NCI-H1436 (cell line): Measurements from ENCODE around the gene TJP3.

Experiments used
- DNase-seq: peaks from one replicate; lab custom pipeline; 2025; lab: John Stamatoyannopoulos, UW

Gene TJP3

DNA sequence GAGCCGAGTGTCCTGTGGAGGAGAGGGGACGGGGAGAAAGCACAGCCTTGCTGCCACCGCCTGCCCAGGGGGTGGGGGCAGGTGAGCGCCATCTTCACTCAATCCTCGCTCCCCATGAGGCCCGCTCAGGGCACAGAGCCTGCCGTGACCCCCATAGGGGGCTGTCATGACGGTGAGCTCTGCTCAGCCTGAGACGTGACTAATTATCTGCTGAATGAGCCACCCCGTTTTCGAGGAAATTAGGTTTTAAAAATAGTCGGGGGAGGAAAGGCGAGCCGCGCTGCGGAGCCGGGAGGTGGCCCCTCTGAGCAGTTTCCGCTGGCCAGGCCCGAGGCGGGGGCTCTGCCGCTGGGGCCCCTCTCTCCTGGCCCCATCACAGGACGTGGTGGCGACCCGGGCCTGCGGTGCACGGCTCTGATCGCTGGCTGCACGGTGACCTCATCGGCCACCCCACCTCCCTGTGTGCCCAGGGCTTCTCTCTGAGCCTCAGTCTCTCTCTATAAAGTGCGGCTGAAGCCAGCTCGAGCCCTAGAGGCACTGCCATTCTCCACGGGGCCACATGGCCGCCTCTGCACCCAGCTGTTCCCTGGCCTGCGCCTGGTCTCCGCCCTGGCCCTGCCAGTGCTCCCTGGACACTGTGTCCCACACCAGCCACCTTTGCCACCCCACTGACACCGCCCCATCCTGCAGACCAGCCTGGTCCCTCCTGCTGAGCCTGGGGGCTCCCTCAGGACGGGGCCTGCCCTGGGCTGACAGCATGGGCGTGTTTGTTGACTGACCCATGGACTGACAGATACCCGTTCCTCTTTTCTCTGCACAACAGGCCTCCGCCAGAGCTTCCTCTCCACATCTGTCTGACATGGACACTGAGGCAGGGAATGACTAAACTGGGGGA is 36.3 kb upstream of the TJP3 start:
- DNase-seq, result no peak

DNA sequence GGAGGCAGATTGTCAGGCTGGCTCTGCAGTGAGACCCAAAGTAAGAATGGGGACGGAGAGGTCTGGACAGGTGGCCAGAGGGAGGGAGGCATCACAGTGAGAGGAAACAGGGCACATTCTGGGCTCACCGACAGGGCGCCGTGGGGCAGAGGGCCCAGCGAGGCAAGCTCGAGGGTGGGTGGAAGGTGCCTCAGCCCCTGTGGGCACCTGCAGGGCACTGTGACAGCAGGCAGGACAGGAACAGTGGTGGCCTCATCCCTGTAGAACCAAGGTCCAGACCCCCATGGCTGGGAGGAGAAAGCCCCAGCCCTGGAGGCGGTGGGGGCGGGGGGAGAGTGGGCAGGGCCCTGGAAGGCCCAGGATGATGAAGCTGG is 35.6 kb upstream of the TJP3 start:
- DNase-seq, result no peak

GRCh38 chr19:3672993-3673392 is 35.2 kb upstream of the TJP3 start:
- no peak for DNase-seq

DNA sequence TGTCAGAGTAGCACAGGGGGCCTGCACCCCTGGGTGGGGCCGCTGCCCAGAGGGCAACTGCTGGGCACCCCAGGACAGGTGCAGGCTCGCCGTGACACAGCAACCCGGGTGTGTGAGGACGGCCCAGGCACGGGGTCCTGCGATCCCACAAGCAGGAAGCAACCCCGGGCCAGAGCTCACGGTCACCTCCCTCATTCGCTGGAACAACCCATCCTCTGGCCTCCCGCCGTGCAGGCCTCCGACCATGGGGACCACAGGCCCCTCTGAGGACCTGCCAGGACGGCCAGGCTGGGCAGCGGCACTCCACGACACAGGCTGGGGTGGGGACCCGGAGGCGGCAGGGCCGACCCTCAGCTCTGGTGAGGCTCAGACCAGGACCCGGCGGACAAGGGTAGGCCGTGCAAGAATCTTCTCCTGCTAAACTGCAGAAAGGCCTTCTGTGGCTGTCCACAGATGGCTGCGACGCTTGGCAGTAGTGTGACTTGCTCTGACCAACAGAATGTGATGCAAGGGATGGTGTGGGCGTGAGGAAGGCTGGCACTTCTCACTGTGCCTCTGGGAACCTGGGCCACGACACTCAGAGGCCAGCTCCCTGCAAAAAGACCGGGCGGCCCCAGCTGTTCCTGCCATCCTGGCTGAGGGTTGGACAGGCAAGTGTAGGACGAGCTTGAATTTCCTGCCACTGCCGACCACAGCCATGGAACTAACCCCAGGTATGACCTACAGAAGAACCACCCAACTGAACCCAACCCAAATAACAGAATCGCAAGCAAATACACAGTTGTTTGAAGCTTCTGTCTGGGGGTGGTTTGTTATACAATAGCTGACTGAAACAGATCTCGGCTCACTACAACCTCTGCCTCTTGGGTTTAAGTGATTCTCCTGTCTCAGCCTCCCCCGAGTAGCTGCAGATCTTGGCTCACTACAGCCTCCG is 34.4 kb upstream of the TJP3 start:
- no peak for DNase-seq

DNA sequence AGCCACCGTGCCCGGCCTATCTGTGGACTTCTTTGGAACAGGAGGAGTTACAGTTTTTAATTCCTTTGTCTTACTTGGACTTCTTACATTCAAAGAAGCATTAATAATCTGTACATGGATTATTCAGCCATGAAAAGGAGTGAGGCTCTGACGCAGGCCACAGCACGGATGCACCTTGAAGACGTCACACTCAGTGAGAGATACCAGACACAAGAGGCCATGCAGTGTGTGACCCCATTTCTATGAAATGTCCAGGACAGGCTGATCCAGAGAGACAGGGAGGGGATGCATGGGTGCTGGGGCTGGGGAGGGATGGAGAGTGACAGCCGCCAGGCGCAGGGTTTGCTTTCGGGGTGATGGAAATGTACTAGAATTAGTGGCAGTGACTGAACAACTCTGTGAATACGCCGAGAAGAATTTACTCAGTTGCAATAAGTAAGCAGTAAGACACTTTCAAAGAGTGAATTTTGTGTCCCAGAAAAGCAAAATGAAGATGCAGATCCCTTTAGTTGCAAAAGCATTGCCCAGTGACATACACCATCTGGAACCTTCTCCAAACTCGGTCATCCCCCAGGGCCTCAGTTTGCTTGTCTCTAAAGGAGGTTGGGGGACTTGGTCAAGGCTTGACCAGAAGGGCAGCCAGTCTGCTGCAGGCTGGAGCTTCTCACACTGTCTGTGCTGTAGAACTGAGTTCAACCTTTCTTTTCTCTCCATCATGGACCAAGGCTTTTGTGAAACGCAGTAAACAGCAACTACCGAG is 33.2 kb upstream of the TJP3 start:
- no peak for DNase-seq

GRCh38 chr19:3678188-3678587 is 30.0 kb upstream of the TJP3 start:
- no peak for DNase-seq

DNA sequence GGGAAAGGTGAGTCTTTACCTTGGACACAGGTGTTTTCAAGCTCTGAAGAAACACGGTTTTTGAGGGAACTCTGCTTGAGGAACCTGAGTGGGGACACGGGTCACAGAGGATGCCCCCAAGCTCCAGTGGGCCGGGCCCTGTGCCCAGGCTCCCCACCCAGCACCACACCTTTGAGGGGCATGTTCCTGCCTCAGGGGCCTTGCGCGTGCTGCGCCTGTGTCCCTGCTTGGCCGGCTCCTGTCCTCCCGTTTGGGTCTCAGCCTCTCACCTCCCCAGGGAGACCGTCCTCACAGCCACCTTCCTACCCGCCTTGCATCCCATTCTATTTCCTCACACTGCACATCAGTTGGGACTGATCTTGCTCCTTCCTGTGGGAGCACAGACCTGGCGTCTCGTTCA is 29.0 kb upstream of the TJP3 start:
- DNase-seq, result no peak

- no peak for DNase-seq
Observed at GRCh38 chr19:3679581-3679980, 28.6 kb upstream of the TJP3 start.

GRCh38 chr19:3680939-3681338 is 27.2 kb upstream of the TJP3 start:
- DNase-seq, result no peak

DNA sequence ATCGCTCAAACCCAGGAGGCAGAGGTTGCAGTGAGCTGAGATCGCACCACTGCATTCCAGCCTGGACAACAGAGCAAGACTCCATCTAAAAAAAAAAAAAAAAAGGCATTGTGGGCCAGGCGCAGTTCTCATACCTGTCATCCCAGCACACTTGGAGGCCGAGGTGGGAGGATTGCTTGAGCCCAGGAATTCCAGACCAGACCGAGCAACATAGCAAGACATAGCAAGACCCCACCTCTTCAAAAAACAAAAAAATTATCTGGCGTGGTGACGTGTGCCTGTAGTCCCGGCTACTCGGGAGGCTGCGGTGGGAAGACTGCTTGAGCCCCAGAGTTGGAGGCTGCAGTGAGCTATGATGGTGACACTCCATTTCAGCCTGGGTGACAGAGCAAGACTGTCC is 25.9 kb upstream of the TJP3 start:
- DNase-seq, result no peak

DNA sequence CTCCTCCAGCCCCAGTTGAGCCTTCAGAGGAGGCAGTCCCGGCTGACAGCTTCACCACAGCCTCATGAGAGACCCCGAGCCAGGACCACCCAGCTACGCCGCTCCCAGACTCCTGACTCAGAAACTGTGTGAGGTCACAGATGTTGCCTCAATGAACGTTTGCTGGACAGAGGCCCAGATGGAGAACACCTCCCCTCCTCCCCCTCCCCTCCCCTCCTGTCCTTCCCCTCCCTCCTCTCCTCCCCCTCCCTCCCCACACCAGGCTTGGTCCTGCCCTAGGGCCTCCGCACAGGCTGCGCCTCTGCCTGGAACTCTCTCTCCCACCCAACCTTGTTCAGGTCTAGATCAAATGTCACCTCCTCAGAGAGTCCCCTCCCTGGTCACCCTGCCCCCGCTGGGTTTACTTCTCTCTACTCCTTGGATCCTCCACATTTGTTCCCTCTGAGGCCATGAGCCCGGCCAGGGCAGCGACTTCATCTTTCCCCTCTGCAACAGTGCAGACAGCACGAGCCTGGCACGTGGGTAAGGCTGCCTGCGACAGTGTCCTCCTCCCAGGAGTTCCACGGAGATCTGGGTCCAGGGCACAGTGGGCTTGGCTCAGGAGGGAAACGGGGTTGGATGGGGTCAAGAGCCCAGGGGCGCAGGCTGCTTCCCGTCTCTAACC is 25.3 kb upstream of the TJP3 start:
- no peak for DNase-seq

DNA sequence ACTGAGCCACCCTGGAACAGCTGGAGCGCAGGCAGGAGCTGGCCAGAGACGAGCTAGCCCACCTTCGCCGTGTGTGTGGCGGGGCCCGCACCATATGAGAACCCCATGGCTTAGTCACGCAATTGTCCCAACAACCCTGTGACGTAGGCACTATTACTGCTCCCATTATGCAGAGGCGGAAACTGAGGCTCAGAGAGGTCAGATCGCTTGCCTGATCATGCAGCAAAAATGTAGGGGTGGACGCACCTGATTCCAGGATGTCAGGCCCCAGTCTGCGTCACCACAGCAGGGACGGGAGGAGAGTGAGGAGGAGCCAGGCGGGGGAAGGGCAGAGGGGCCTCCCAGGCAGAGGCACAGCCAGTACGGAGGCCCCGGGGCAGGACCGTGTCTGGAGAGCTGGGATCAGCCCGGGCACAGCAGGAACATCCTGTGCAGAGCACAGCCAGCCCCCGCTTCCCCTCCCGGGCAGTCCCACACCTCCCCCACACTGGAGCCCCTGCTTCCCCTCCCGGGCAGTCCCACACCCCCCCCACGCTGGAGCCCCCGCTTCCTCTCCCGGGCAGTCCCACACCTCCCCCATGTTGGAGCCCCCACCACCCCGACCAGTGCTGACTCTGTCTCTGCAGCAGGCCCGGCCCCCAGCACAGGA is 24.7 kb upstream of the TJP3 start:
- no peak for DNase-seq

DNA sequence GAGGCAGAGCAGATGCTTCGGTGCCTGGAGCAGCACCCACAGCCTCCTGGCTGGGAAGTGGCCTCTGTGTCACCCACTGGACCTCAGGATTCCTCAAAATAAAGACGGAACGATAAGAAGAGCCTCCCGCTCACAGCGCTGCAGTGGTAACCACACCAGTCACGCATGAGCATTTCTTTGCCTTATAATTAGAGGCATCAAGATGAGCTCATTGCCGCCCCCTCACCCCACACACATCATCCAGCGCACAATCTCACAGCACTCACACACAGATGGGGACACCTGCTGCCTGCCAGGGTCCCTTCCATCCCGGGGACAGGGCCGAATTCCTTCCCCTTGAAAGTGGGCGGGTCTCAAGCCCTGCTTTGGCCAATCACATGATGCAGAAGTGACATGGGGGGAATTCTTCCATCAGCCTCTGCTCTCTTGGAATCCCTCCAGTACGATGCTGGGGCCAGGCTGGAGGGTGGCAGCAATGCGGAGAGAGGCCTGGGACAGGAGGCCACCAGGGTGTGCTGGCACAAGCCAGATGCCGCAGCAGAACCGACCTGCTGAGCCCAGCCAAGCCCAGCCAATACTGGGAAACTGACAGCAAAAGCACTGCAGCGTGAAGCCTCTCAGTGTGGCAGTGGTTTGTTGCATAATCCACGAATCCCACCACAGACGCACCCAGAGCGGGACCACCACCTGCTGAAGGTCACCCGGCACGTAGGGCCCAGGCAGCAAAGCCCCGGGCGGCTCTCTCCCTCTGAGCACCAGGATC is 23.9 kb upstream of the TJP3 start:
- DNase-seq, result no peak

DNA sequence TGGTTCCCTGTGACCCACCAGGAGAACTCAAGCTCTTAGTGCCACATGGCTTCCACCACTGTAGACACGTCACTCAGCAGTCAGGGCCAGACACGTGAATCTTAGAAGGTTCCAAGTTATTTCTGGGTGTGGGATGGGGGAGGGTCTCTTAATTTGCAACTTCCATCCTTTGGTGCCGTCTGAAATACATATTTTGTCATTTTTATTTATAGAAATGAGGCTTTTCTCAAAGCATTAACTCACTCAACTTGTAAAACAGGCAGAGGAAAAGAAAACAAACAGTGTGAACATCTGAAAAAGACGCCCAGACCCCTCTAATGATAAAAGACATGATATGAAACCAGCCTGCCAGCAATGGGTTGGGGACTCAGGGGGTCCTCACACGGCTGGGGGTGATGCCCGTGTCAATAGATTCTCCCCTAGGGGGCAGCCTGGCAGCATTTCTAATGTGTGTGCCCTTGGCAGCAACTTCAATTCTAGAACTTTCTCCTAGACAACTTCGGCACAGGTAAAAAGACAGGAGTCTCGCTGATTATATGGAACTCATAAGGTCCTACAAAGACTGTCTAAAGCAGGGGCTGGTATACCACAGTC is 23.3 kb upstream of the TJP3 start:
- no peak for DNase-seq

GRCh38 chr19:3687393-3687773 is 20.8 kb upstream of the TJP3 start:
- no peak for DNase-seq

- DNase-seq, result no peak
Observed at GRCh38 chr19:3687774-3688706, 20.1 kb upstream of the TJP3 start.

DNA sequence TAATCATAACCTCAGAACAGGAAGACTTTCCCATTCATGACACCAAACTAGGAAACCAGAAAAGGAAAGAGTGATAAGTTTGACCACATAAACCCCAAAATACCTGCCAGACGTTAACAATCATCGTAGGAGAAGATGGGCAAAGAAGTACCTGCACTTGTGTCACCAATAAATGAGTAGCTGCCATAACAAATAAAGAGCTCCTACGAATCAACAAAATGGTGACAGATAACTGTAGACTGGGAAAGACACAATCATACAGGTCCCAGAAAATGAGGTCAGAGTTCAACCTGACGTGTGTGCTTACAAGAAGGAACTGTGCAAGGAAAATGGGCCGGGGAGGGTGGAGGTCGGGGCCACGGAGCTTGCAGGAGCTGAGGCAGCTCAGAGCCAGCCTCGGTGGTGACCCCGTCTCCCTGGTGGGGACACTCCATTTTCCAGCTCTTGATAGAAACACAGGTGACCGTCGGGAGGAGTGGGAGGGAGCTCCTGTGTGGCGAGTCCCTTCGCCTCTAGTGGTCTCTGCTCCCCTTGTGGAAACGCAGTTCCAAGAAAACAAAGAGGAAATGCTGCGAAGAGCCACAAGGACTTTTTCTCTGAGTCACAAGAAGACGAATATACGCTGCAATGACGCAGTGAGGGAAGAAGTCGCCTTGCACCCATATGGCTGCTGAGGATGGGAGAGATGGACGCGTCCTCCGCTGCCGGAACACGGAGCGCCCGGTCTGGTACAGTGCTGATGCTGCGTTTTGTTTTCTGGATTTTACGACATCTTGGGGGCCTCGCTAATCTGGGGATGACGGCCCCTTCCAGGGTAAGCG is 17.4 kb upstream of the TJP3 start:
- DNase-seq, result no peak

DNA sequence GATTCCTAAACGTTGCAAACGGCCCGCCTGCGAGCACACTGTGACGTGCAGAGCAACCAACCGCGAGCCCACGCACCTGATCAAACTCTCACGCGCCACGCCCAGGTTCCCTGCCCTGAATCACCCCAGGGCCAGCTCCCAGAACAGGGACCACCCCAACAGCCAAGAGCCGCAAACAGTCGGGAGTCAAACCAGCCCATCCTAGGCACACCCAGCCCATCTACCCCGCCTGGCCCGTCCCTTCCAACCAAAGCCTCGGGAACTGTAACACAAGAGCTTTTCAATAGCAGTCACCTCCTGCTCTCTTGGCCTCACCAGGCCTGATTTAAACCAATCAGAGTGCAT is 16.8 kb upstream of the TJP3 start:
- no peak for DNase-seq
